Neuronal stem cell (in vitro differentiated cells): ENCODE data around the gene MAGIX.

ENCODE experiments used
- DNase-seq: peaks from one replicate; pipeline ENCODE4 v3.0.0-alpha.2; 2013; ENCODE audit warnings: low spot score
- H2AFZ ChIP-seq: one replicate; pipeline ENCODE4 v1.6.1; 2013; ENCODE audit warnings: mild to moderate bottlenecking, low read length, inconsistent platforms
- H2AK5ac ChIP-seq: 2 replicates; pipeline ENCODE4 v1.6.1; 2013; ENCODE audit warnings: low read depth, mild to moderate bottlenecking, inconsistent platforms, low read length, moderate library complexity, mixed read lengths
- H2BK120ac ChIP-seq: 2 replicates; pipeline ENCODE4 v1.6.1; 2013; ENCODE audit warnings: low read depth, mild to moderate bottlenecking, inconsistent platforms, low read length, moderate library complexity, mixed read lengths
- H2BK12ac ChIP-seq: one replicate; pipeline ENCODE4 v1.6.1; 2013; ENCODE audit warnings: low read length, inconsistent platforms
- H2BK15ac ChIP-seq: 2 replicates; pipeline ENCODE4 v1.6.1; 2013; ENCODE audit warnings: mild to moderate bottlenecking, low read length, inconsistent platforms, mixed read lengths
- H2BK5ac ChIP-seq: one replicate; pipeline ENCODE4 v1.6.1; 2013; ENCODE audit warnings: inconsistent platforms, mild to moderate bottlenecking, low read length, moderate library complexity
- H3K14ac ChIP-seq: one replicate; pipeline ENCODE4 v1.6.1; 2013; ENCODE audit warnings: low read length, inconsistent platforms
- H3K18ac ChIP-seq: 2 replicates; pipeline ENCODE4 v1.6.1; 2013; ENCODE audit warnings: low read length, inconsistent platforms
- H3K23ac ChIP-seq: 2 replicates; pipeline ENCODE4 v1.6.1; 2013; ENCODE audit warnings: low read depth, mild to moderate bottlenecking, mixed read lengths, low read length, inconsistent platforms; ENCODE audit not compliant: poor library complexity
- H3K27ac ChIP-seq: replicated peaks from 3 replicates; pipeline ENCODE4 v1.5.1; 2013; ENCODE audit warnings: low read length, inconsistent platforms
- H3K27me3 ChIP-seq, 3 experiments: 2 replicates each; pipeline ENCODE4 v1.6.1; 2013; ENCODE audit warnings: low read length in 3 of 3, mild to moderate bottlenecking in 2 of 3, inconsistent platforms in 1 of 3, low read depth in 1 of 3, mixed read lengths in 1 of 3, moderate library complexity in 1 of 3; ENCODE audit not compliant: control insufficient read depth in 3 of 3, insufficient read depth in 3 of 3
- H3K36me3 ChIP-seq, 2 donors: replicated peaks in 1 of 2; 2 replicates each; pipeline ENCODE4 v1.6.1; 2013; ENCODE audit warnings: low read length in 2 of 2; ENCODE audit not compliant: control insufficient read depth in 2 of 2, insufficient read depth in 2 of 2
- H3K4ac ChIP-seq: 2 replicates; pipeline ENCODE4 v1.6.1; 2013; ENCODE audit warnings: inconsistent platforms, mild to moderate bottlenecking, low read length, moderate library complexity
- H3K4me1 ChIP-seq, 2 donors: 1 replicate in 1 of 2; 2 replicates in 1 of 2; pipeline ENCODE4 v1.6.1; 2013; ENCODE audit warnings: low read length in 2 of 2, low read depth in 1 of 2; ENCODE audit not compliant: control insufficient read depth in 2 of 2, insufficient read depth in 1 of 2
- H3K4me2 ChIP-seq: one replicate; pipeline ENCODE4 v1.6.1; 2013; ENCODE audit warnings: mild to moderate bottlenecking, low read length, inconsistent platforms; ENCODE audit not compliant: insufficient read depth, poor library complexity, severe bottlenecking
- H3K4me3 ChIP-seq, 2 donors: 2 replicates each; pipeline ENCODE4 v1.5.1; 2013; ENCODE audit warnings: low read length in 2 of 2, mild to moderate bottlenecking in 2 of 2, inconsistent platforms in 1 of 2, moderate library complexity in 1 of 2
- H3K79me1 ChIP-seq: one replicate; pipeline ENCODE4 v1.6.1; 2013; ENCODE audit warnings: low read depth, mild to moderate bottlenecking, inconsistent platforms, low read length, moderate library complexity
- H3K9ac ChIP-seq: one replicate; pipeline ENCODE4 v1.6.1; 2013; ENCODE audit warnings: mild to moderate bottlenecking, low read depth, low read length, inconsistent platforms; ENCODE audit not compliant: poor library complexity
- H3K9me3 ChIP-seq, 2 donors: replicated peaks in 1 of 2; 2 replicates each; pipeline versions ENCODE3 to v1.6.1; 2013; ENCODE audit warnings: low read length in 2 of 2, mild to moderate bottlenecking in 2 of 2, inconsistent platforms in 1 of 2, low read depth in 1 of 2, mixed read lengths in 1 of 2, moderate library complexity in 1 of 2; ENCODE audit not compliant: control insufficient read depth in 2 of 2, insufficient read depth in 1 of 2
- H4K8ac ChIP-seq: one replicate; pipeline ENCODE4 v1.6.1; 2013; ENCODE audit warnings: low read depth, mild to moderate bottlenecking, inconsistent platforms, low read length, moderate library complexity
- H4K91ac ChIP-seq: one replicate; pipeline ENCODE4 v1.6.1; 2013; ENCODE audit warnings: low read length, low read depth, mild to moderate bottlenecking, inconsistent platforms; ENCODE audit not compliant: poor library complexity
- WGBS, 2 donors: extraction: QIAGEN DNeasy Blood & Tissue Kit; methylation state at CpG; one replicate each; pipeline ENCODE4 v1.1.7; 2013; ENCODE audit warnings: missing lambda C conversion rate in 2 of 2, mixed read lengths in 1 of 2; ENCODE audit not compliant: insufficient read length in 2 of 2, insufficient replicate concordance in 1 of 2; ENCODE audit errors: extremely low coverage in 2 of 2; 5-methylcytosine and 5-hydroxymethylcytosine counted together

The MAGIX gene

DNA sequence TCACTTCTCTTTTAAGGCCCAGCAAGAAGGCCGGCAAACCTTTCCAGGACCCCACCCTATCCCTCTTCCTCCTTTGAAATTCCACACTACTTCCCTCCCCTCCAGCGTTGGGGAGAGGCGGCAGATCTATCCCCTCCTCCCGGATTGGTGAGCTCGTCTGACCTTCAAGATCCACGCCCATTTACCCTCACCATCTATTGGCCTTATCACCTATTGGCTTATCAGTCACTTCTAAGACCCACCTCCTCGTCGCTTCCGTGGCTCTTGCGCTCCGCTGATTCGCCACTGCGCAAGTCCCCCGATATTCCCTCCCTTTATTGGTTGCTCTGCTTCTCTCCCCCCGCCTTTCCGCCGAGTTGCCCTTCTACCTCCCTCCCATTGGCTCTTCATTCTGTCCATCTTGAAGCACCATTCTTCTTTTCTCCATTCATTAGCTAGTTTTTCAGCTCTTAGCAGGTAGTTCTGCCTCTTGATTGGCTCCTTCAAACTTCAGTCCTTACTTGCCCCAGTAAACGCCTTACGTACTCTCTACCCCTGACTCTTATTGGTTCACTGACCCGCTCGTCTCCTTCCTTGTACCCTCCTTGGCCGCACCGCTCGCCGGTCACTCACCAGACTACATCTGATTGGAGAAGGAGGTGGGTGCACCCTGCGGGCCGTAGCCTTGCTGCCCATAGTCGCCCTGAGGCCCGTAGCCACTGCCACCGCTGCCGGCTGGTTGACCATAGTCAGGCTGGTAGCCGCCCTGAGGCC is 28.4 kb downstream of the MAGIX start:
- no peaks in the 10 kb centered on the region for H3K79me1 ChIP-seq
- H4K8ac ChIP-seq = no peak overlapping the region
- H4K91ac ChIP-seq = no peak overlapping the region
- H3K4me3 ChIP-seq = peak overlapping the region; percentile 63 to 95
- H3K23ac ChIP-seq = no peak overlapping the region
- DNase-seq = peak; percentile 95
- no peak overlapping the region for H2BK120ac ChIP-seq
- no peak overlapping the region for H2BK12ac ChIP-seq
- H2AFZ ChIP-seq = peak overlapping the region; percentile 85
- H2BK15ac ChIP-seq = no peak overlapping the region
- H3K9ac ChIP-seq = no peak overlapping the region
- peak overlapping the region; percentile 86 for H3K27ac ChIP-seq
- no peak overlapping the region for H3K4ac ChIP-seq
- no peak overlapping the region for H3K4me2 ChIP-seq
- no CpG with 5 or more reads among the region's 32 CpGs for WGBS, 2 donors
- no peaks in the 10 kb centered on the region for H3K9me3 ChIP-seq
- no peaks in the 10 kb centered on the region for H3K27me3 ChIP-seq
- no peak overlapping the region for H2AK5ac ChIP-seq
- H3K14ac ChIP-seq = no peak overlapping the region
- H3K4me1 ChIP-seq = peaks cover 0 to 4% of the 10 kb centered on the region in 2 donors
- peak overlapping the region; percentile 83 for H3K18ac ChIP-seq
- H2BK5ac ChIP-seq = no peak overlapping the region
- H3K36me3 ChIP-seq = no peaks in the 10 kb centered on the region

GRCh38 chrX:49191574-49192011 is 29.0 kb downstream of the MAGIX start:
- Histone ChIP-seq H3K4me3 (peak overlapping the region; percentile 63 to 95), H3K14ac (no peak overlapping the region), H3K79me1 (no peaks in the 10 kb centered on the region), H3K4me2 (peak overlapping the region; percentile 45), H2AFZ (peak overlapping the region; percentile 85), H3K23ac (no peak overlapping the region), H2BK15ac (no peak overlapping the region), H2BK5ac (no peak overlapping the region), H3K36me3 (no peaks in the 10 kb centered on the region), H3K9me3 (no peaks in the 10 kb centered on the region), H4K91ac (no peak overlapping the region), H3K18ac (peak overlapping the region; percentile 83), H2AK5ac (no peak overlapping the region), H3K27ac (peak overlapping the region; percentile 86), H4K8ac (no peak overlapping the region), H3K27me3 (no peaks in the 10 kb centered on the region), H3K4ac (no peak overlapping the region), H3K9ac (peak overlapping the region; percentile 21), H2BK120ac (no peak overlapping the region), H2BK12ac (no peak overlapping the region), H3K4me1 (peaks cover 0 to 4% of the 10 kb centered on the region in 2 donors)
- DNase-seq = no peak
- no CpG with 5 or more reads among the region's 34 CpGs for WGBS, 2 donors

GRCh38 chrX:49192722-49193328 is 30.3 kb downstream of the MAGIX start:
- no peak overlapping the region for H2AK5ac ChIP-seq
- H3K9ac ChIP-seq = no peak overlapping the region
- H4K91ac ChIP-seq = no peak overlapping the region
- H3K36me3 ChIP-seq = no peaks in the 10 kb centered on the region
- no peak overlapping the region for H2BK5ac ChIP-seq
- H3K23ac ChIP-seq = no peak overlapping the region
- no peak overlapping the region for H3K4ac ChIP-seq
- H3K18ac ChIP-seq = no peak overlapping the region
- H2AFZ ChIP-seq = no peak overlapping the region
- peaks cover 5% of the 10 kb centered on the region for H3K79me1 ChIP-seq
- no peak for DNase-seq
- H2BK12ac ChIP-seq = no peak overlapping the region
- H3K27ac ChIP-seq = no peak overlapping the region
- H3K27me3 ChIP-seq = no peaks in the 10 kb centered on the region
- H3K9me3 ChIP-seq = no peaks in the 10 kb centered on the region
- no peak overlapping the region for H3K14ac ChIP-seq
- no peak overlapping the region for H2BK15ac ChIP-seq
- H3K4me3 ChIP-seq = no peak overlapping the region
- H2BK120ac ChIP-seq = no peak overlapping the region
- WGBS, 2 donors = no CpG with 5 or more reads among the region's 10 CpGs
- no peak overlapping the region for H4K8ac ChIP-seq
- H3K4me1 ChIP-seq = no peaks in the 10 kb centered on the region
- no peak overlapping the region for H3K4me2 ChIP-seq

GRCh38 chrX:49193542-49193964 is 31.0 kb downstream of the MAGIX start:
- Histone ChIP-seq H4K91ac (no peak overlapping the region), H3K18ac (no peak overlapping the region), H3K9ac (no peak overlapping the region), H3K4ac (no peak overlapping the region), H3K4me1 (no peaks in the 10 kb centered on the region), H4K8ac (no peak overlapping the region), H3K4me3 (no peak overlapping the region), H2BK12ac (no peak overlapping the region), H2BK120ac (no peak overlapping the region), H3K14ac (no peak overlapping the region), H3K79me1 (peaks cover 5% of the 10 kb centered on the region), H3K9me3 (no peaks in the 10 kb centered on the region), H3K27ac (no peak overlapping the region), H2AK5ac (no peak overlapping the region), H3K4me2 (no peak overlapping the region), H3K23ac (no peak overlapping the region), H2BK15ac (no peak overlapping the region), H3K36me3 (no peaks in the 10 kb centered on the region), H2AFZ (no peak overlapping the region), H3K27me3 (peaks cover 0 to 5% (median 0%) of the 10 kb centered on the region in 3 experiments), H2BK5ac (no peak overlapping the region)
- WGBS, 2 donors = no CpG with 5 or more reads among the region's 2 CpGs
- no peak for DNase-seq
